ENCODE data around the gene TRAPPC3L.

- TF ChIP-seq POLR2A (IDR thresholded peaks at IDR 0.05) = no peak
- TF ChIP-seq CTCF (IDR thresholded peaks at IDR 0.05 in 4 of 5, conservative IDR thresholded peaks at IDR 0.05 in 1 of 5) = peak; percentile 70 to 86 (median 73)
Observed at GRCh38 chr6:116531675-116532570, 13.6 kb downstream of the TRAPPC3L start.

Measured in gastrocnemius medialis (tissue), 4 donors.